Upper lobe of left lung (tissue), 4 donors: ENCODE measurements around the gene AP1B1.

Experiments used
- EP300 ChIP-seq, 4 donors: sonication (generic); formaldehyde crosslinking; IDR thresholded peaks; one replicate each; pipeline ENCODE4 v1.5.1; 2017; ENCODE audit warnings: antibody characterized with exemption in 4 of 4, control low read depth in 2 of 4
- POLR2A ChIP-seq, 4 donors: fragments of 450-650 bp; IDR thresholded peaks; one replicate each; pipeline ENCODE4 v1.5.1; 2016 to 2017; ENCODE audit warnings: antibody characterized with exemption in 4 of 4, mild to moderate bottlenecking in 2 of 4
- TF ChIP-seq, protein P1 (sequence below), 6 experiments: fragments of 450-650 bp in 4 of 6; fragments of 200-600 bp in 2 of 6; sonication (generic) in 2 of 6; IDR thresholded peaks; one replicate each; pipeline ENCODE4 v1.5.1; 2016 to 2019; ENCODE audit warnings: antibody characterized with exemption in 6 of 6

- TF ChIP-seq, protein P1, sequence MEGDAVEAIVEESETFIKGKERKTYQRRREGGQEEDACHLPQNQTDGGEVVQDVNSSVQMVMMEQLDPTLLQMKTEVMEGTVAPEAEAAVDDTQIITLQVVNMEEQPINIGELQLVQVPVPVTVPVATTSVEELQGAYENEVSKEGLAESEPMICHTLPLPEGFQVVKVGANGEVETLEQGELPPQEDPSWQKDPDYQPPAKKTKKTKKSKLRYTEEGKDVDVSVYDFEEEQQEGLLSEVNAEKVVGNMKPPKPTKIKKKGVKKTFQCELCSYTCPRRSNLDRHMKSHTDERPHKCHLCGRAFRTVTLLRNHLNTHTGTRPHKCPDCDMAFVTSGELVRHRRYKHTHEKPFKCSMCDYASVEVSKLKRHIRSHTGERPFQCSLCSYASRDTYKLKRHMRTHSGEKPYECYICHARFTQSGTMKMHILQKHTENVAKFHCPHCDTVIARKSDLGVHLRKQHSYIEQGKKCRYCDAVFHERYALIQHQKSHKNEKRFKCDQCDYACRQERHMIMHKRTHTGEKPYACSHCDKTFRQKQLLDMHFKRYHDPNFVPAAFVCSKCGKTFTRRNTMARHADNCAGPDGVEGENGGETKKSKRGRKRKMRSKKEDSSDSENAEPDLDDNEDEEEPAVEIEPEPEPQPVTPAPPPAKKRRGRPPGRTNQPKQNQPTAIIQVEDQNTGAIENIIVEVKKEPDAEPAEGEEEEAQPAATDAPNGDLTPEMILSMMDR (IDR thresholded peaks at IDR 0.05), result peak in 5 of 6 experiments; percentile 14 to 60 (median 46)
- TF ChIP-seq POLR2A (IDR thresholded peaks at IDR 0.05) (no peak), EP300 (IDR thresholded peaks at IDR 0.05) (no peak)
Measured at GRCh38 chr22:29359469-29359868, 28.9 kb downstream of the AP1B1 start.
